Effector memory CD4-positive, alpha-beta T cell (primary cell): ENCODE results near the gene HMGCL.
"Not testable (repeated sequence)": the region's sequence is repeated elsewhere in the genome, so short reads cannot be mapped to it uniquely, and the experiment has no call there.

Experiments
- DNase-seq, 3 donors: peaks; one replicate each; pipeline ENCODE4 v3.0.0-alpha.2; 2020
- H3K27ac ChIP-seq: 2 replicates; pipeline ENCODE4 v1.7.0; 2013; ENCODE audit warnings: mild to moderate bottlenecking, low read length, moderate library complexity; ENCODE audit not compliant: insufficient read depth, poor library complexity, severe bottlenecking
- H3K27me3 ChIP-seq: replicated peaks from 2 replicates; pipeline ENCODE4 v1.7.0; 2013; ENCODE audit warnings: mild to moderate bottlenecking, low read length; ENCODE audit not compliant: insufficient read depth, control insufficient read depth, poor library complexity, severe bottlenecking
- H3K36me3 ChIP-seq: 2 replicates; pipeline ENCODE4 v1.7.0; 2013; ENCODE audit warnings: mild to moderate bottlenecking, low read length, moderate library complexity; ENCODE audit not compliant: control insufficient read depth, insufficient read depth
- H3K4me1 ChIP-seq: 2 replicates; pipeline ENCODE4 v1.7.0; 2013; ENCODE audit warnings: low read length, mild to moderate bottlenecking; ENCODE audit not compliant: control insufficient read depth, insufficient read depth, poor library complexity, severe bottlenecking
- H3K4me3 ChIP-seq: 2 replicates; pipeline ENCODE4 v1.7.0; 2013; ENCODE audit warnings: low read length, low read depth, mild to moderate bottlenecking; ENCODE audit not compliant: insufficient read depth, poor library complexity, severe bottlenecking
- H3K9me3 ChIP-seq: 2 replicates; pipeline ENCODE4 v1.7.0; 2013; ENCODE audit warnings: mild to moderate bottlenecking, low read length, moderate library complexity; ENCODE audit not compliant: control insufficient read depth

The HMGCL gene

DNA sequence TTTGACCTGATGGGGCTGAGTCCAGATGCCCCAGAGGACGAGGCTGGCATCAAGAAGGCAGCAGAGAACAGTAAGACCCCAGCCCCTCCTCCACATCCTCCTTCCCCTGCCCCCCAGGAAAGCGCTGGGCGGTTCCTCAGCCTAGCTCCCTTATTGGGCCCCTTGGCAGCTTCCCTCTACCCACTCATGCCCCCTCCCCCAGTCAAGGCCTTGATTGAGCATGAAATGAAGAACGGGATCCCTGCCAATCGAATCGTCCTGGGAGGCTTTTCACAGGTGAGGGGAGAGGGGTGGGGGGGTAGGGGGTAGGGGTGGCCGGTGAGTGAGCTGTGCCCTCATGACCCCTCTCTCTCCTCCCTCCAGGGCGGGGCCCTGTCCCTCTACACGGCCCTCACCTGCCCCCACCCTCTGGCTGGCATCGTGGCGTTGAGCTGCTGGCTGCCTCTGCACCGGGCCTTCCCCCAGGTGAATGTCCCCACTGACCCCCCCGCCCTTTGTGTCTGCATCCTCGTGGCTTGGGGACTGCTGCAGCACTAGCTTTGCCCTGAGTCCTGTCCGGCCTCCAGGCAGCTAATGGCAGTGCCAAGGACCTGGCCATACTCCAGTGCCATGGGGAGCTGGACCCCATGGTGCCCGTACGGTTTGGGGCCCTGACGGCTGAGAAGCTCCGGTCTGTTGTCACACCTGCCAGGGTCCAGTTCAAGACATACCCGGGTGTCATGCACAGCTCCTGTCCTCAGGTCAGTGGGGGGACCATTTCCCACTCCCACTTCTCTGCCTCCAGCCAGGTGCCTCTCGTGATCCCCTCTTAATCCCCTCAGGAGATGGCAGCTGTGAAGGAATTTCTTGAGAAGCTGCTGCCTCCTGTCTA lies 31.1 kb downstream of the HMGCL start:
- Histone ChIP-seq H3K36me3 (peaks cover 21% of the 10 kb centered on the region), H3K4me3 (no peak overlapping the region), H3K4me1 (peaks cover 17% of the 10 kb centered on the region), H3K9me3 (no peaks in the 10 kb centered on the region), H3K27me3 (no peaks in the 10 kb centered on the region), H3K27ac (peak overlapping the region; percentile 42)
- DNase-seq, result no peak

DNA sequence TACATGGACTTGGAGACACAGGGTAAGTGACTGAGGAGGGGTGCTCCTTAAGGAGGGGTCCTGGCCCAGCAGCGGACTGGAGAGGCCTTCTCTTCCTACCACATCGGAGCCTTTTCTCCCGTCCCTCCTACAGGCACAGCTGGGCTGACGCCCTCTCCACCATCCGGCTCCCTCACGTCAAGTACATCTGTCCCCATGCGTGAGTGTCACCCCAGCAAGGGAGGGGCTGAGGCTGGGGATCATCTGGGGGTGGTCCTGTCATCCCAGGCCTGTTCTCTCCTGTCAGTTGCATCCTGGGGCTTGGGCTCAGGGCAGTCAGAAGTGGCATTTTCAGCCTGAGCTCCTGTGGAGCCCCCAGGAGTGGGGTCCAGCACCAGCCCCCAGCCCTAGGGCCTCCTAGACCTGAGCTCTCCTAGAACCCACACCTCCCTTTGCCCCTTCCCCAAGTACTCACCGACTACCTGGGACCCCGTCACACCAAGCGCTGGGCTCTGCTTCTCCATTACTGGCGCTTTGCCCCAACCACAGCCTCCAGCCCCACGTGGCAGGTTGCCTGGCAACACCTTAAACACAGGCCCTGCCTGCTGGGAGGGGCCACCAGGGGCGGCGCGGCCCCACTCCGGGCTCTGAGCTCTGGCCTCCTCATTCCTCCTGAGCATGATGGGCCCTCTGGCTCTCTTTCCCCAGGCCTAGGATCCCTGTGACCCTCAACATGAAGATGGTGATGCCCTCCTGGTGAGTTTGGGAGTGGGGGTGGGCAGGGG lies 32.0 kb downstream of the HMGCL start:
- Histone ChIP-seq H3K27me3 (no peaks in the 10 kb centered on the region), H3K9me3 (no peaks in the 10 kb centered on the region), H3K4me1 (peaks cover 16% of the 10 kb centered on the region), H3K4me3 (no peak overlapping the region), H3K27ac (peak overlapping the region; percentile 42), H3K36me3 (peaks cover 21% of the 10 kb centered on the region)
- peak in 2 of 3 donors; percentile 29 to 49 for DNase-seq

DNA sequence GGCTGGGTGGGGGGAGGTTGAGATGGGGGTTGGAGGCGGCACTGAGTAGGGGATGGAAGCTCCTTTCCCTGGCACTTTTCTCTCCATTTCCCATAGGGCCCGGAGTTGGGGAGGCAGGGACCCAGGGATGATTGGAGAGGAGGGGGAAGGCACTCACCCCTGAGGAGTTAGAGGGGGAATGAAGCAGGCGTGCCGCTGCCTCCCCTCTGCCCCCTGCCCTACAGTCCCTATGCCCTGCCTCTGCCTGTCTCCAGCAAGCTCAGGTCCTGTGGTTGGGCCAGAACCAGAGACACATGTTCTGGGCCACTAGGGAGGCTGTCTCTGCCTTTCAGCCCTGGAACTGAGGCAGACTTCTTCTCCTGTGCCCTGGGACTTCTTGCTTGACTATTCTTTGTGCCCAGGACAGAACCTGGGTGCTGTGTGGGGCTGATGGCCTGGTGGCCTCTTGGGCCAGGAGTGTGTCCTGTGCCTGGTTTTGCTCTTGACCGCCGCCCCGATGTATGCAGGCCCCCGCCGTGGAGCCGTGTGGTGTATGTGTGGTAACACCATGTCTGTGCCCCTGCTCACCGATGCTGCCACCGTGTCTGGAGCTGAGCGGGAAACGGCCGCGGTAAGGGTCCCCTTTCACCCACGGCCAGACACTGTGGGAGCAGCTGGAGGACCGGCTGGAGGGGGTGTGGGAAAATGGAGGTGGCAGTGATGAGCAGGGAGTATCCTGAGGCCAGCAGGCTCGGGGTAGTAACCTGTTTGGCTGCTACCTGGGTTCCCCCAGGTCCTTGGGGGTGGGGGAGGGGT lies 32.9 kb downstream of the HMGCL start:
- DNase-seq, result no peak
- Histone ChIP-seq H3K9me3 (no peaks in the 10 kb centered on the region), H3K4me1 (peaks cover 16% of the 10 kb centered on the region), H3K4me3 (no peak overlapping the region), H3K27ac (peak overlapping the region; percentile 83), H3K27me3 (no peaks in the 10 kb centered on the region), H3K36me3 (peaks cover 26% of the 10 kb centered on the region)

DNA sequence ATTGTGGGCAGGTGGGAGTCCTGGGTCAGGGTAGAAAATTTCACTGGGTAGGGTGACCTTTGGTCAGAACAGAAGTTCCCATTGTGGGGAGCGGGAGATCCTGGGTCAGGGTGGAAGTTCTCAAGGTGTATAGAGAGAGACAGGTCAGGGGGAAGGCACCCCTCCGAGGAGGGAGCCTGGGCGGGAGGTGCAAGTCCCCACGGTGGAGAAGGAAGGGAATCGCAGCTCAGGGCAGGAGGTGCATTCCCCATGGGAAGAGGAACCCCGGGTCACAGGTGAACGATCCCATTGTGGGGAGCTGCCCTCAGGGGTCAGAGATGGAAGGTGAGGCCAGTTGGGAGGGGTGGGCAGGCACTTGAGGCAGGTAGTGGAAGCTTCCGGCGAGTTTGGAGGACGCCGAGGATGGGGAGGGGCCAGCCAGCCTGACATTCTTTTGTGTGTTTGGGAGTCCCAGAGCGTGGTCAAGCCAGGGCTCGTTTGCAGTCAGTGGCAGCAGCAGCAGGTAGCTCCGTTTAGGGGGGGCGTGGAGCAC lies 33.6 kb downstream of the HMGCL start:
- H3K9me3 ChIP-seq, result no peaks in the 10 kb centered on the region
- no peak for DNase-seq
- H3K27me3 ChIP-seq, result no peaks in the 10 kb centered on the region
- peak overlapping the region; percentile 83 for H3K27ac ChIP-seq
- peak overlapping the region; percentile 85 for H3K4me3 ChIP-seq
- peaks cover 28% of the 10 kb centered on the region for H3K36me3 ChIP-seq
- H3K4me1 ChIP-seq, result peaks cover 16% of the 10 kb centered on the region

DNA sequence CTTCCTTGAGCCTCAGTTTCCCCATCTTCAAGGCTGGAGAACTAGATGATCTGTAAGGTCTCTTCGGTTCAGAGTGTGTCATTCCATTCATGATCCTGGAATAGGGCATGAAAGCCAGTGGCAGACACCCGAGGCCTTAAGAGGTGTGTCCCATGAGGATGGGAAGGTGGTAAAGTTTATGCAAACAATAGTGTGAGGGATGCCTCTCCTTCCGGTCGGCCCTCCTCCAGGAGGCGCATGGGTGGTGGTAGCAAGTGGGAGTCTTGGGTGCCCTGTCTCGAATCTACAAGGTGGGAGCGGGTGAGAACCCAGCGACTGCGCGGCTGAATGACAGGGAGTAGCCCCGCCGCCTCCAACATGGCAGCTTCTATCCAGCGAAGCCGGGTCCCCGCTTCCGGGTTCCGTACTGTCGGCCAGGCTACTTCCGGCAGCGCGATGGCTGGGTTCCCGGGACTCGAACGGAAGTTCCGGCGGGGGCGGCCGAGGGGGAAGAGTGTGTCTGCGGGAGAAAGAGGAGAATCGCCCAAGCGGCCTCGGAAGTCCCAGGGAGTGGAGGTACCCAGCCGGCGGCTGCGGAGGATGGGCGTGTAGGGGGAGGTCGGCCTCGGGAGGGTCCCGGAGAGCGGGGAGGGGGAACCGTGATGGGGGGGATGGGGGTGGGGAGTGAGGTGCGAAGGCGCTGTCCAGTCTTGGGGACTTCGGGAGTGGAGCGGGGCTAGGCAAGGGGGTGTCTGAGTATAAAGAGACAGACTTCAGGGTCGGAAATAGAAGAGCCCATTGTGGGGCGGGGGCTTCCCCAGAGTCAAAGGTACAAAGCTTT lies 34.3 kb downstream of the HMGCL start, which contains the start of gene LYPLA2:
LYPLA2 (plus strand) TSS at position 450 of the 820 bp plus-strand sequence. CDS start 1,538 bp downstream, outside the sequence.
- Histone ChIP-seq H3K27me3 (no peaks in the 10 kb centered on the region), H3K36me3 (peaks cover 32% of the 10 kb centered on the region), H3K9me3 (no peaks in the 10 kb centered on the region), H3K4me1 (peaks cover 16% of the 10 kb centered on the region), H3K27ac (peak within 1 kb of the TSS; percentile 83), H3K4me3 (peak within 1 kb of the TSS; percentile 85)
- peak; percentile 72 to 84 (median 75) for DNase-seq

DNA sequence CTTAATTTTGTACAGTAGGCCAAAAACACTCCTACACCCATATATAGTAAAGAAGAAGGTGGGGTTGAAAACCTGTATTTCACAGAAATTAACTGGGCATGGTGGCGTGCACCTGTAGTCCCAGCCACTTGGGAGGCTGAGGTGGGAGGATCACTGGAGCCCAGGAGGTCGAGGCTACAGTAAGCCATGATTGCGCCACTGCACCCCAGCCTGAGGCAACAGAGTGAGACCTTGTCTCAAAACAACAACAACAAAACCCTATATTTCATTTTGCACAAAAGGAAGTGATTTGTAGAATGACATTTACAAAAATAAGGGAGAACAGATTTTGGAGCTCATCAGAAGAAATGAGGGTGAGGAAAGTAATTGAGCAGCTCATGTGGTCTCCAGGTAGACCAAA lies 36.5 kb downstream of the HMGCL start:
- Histone ChIP-seq H3K9me3 (no peaks in the 10 kb centered on the region), H3K4me1 (peaks cover 16% of the 10 kb centered on the region), H3K27me3 (no peaks in the 10 kb centered on the region), H3K36me3 (peaks cover 27% of the 10 kb centered on the region), H3K27ac (no peak overlapping the region), H3K4me3 (no peak overlapping the region)
- DNase-seq, result no peak

DNA sequence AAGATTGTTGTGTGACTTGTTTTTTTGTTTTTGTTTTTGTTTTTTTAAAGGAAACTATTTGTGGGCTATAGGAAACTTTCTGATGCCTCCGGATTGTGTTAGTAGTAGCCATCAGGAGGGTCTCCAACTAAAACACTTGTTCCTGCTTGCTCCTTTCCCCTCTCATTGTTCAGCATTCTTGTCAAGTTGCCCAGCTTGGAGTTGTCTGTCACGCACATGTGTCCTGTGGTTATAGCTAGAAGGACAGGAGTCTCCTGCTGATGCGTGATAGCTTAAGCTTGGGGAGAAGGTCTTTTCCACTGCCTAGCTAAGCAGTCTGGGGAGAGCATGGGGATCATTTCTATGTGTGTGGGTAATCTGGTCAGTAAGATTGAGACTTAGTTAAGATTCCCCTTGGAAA lies 37.5 kb downstream of the HMGCL start:
- H3K4me3 ChIP-seq, result no peak overlapping the region
- no peak for DNase-seq
- no peaks in the 10 kb centered on the region for H3K27me3 ChIP-seq
- H3K4me1 ChIP-seq, result peaks cover 16% of the 10 kb centered on the region
- no peaks in the 10 kb centered on the region for H3K9me3 ChIP-seq
- no peak overlapping the region for H3K27ac ChIP-seq
- H3K36me3 ChIP-seq, result peaks cover 22% of the 10 kb centered on the region

DNA sequence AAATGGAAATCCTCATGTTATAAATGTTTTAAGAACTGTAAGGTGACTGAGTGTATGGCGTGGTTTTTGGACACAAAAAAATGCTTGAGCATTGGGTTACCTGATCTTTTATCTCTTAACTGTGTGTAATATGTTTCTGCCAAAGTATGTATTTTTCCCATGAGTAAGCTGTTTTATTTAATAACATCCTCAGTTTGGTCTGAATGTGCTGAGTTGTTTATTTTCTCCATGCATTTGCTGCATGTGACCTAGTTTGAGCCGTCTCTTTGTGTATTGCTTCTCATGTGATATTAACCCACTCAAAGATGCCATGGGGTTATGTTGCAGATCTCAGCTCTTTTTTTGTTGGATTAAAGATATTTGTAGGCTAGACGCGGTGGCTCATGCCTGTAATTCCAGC lies 40.4 kb downstream of the HMGCL start:
- Histone ChIP-seq H3K4me3 (no peak overlapping the region), H3K27ac (no peak overlapping the region), H3K27me3 (no peaks in the 10 kb centered on the region), H3K9me3 (no peaks in the 10 kb centered on the region), H3K36me3 (peaks cover 28% of the 10 kb centered on the region), H3K4me1 (peaks cover 5% of the 10 kb centered on the region)
- no peak for DNase-seq

DNA sequence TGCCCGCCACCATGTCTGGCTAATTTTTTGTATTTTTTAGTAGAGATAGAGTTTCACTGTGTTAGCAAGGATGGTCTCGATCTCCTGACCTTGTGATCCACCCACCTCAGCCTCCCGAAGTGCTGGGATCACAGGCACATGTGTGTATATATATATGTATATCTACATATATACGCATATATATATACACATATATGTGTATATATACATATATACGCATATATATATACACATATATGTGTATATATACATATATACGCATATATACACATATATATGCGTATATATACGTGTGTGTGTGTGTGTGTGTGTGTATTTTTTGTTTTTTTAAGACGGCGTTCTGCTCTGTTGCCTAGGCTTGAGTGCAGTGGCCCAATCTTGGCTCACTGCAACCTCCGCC lies 42.1 kb downstream of the HMGCL start:
- H3K4me3 ChIP-seq, H3K27ac ChIP-seq, DNase-seq, H3K9me3 ChIP-seq, H3K27me3 ChIP-seq: not testable (repeated sequence)
- H3K4me1 ChIP-seq, result peaks cover 16% of the 10 kb centered on the region
- H3K36me3 ChIP-seq, result peaks cover 28% of the 10 kb centered on the region
